HEK293T (cell line): ENCODE data around the gene GSPT1.

Experiments
- CTCF ChIA-PET: fragments of 350-600 bp; formaldehyde crosslinking; extraction: SDS; loops from one replicate; lab custom pipeline; 2021; ENCODE audit warnings: antibody characterized with exemption, inconsistent platforms; lab: Yijun Ruan, JAX
- POLR2A ChIA-PET: fragments of 350-600 bp; formaldehyde crosslinking; extraction: SDS; loops from one replicate; lab custom pipeline; 2020; ENCODE audit warnings: antibody characterized with exemption, inconsistent platforms; lab: Yijun Ruan, JAX
- DNase-seq: peaks from one replicate; pipeline ENCODE4 v3.0.0; 2012; ENCODE audit warnings: mixed read lengths; ENCODE audit errors: extremely low spot score
- ARNT ChIP-seq: fragments of 450-650 bp; IDR thresholded peaks from 2 replicates; pipeline ENCODE4 v1.6.1; 2017; ENCODE audit warnings: mild to moderate bottlenecking
- BHLHE40 ChIP-seq: fragments of 450-650 bp; IDR thresholded peaks from 2 replicates; pipeline ENCODE4 v1.6.1; 2016; ENCODE audit warnings: mild to moderate bottlenecking, moderate library complexity, borderline replicate concordance
- CTBP1 ChIP-seq: fragments of 450-650 bp; IDR thresholded peaks from 2 replicates; pipeline ENCODE4 v1.6.1; 2016; ENCODE audit warnings: borderline replicate concordance
- ELF4 ChIP-seq: fragments of 450-650 bp; IDR thresholded peaks from 2 replicates; pipeline ENCODE4 v1.6.1; 2017; ENCODE audit warnings: antibody characterized with exemption
- FOXA1 ChIP-seq: fragments of 450-650 bp; IDR thresholded peaks from 2 replicates; pipeline ENCODE4 v1.6.1; 2016; ENCODE audit warnings: mild to moderate bottlenecking
- FOXK2 ChIP-seq: fragments of 450-650 bp; IDR thresholded peaks from 2 replicates; pipeline ENCODE4 v1.6.1; 2016; ENCODE audit warnings: mild to moderate bottlenecking
- FOXM1 ChIP-seq: fragments of 450-650 bp; IDR thresholded peaks from 2 replicates; pipeline ENCODE4 v1.6.1; 2017; ENCODE audit warnings: mild to moderate bottlenecking, borderline replicate concordance
- HDGF ChIP-seq: fragments of 450-650 bp; IDR thresholded peaks from 2 replicates; pipeline ENCODE4 v1.6.1; 2017; ENCODE audit warnings: antibody characterized with exemption, borderline replicate concordance
- L3MBTL2 ChIP-seq: fragments of 450-650 bp; conservative IDR thresholded peaks from 2 replicates; pipeline ENCODE4 v1.6.1; 2016; ENCODE audit warnings: mild to moderate bottlenecking
- LEF1 ChIP-seq: fragments of 450-650 bp; IDR thresholded peaks from 2 replicates; pipeline ENCODE4 v1.6.1; 2017; ENCODE audit warnings: mild to moderate bottlenecking, borderline replicate concordance
- NFRKB ChIP-seq: fragments of 450-650 bp; IDR thresholded peaks from 2 replicates; pipeline ENCODE4 v1.6.1; 2016; ENCODE audit warnings: mild to moderate bottlenecking, moderate library complexity
- SP1 ChIP-seq: fragments of 450-650 bp; IDR thresholded peaks from 2 replicates; pipeline ENCODE4 v1.6.1; 2017
- SUZ12 ChIP-seq: fragments of 450-650 bp; IDR thresholded peaks from 2 replicates; pipeline ENCODE4 v1.6.1; 2016; ENCODE audit warnings: mild to moderate bottlenecking
- TARDBP ChIP-seq: fragments of 450-650 bp; IDR thresholded peaks from 2 replicates; pipeline ENCODE4 v1.6.1; 2016
- ZNF384 ChIP-seq: fragments of 450-650 bp; IDR thresholded peaks from 2 replicates; pipeline ENCODE4 v1.6.1; 2016
- TF ChIP-seq, protein P1 (sequence below): fragments of 450-650 bp; IDR thresholded peaks from 2 replicates; pipeline ENCODE4 v1.6.1; 2016

Gene GSPT1

DNA sequence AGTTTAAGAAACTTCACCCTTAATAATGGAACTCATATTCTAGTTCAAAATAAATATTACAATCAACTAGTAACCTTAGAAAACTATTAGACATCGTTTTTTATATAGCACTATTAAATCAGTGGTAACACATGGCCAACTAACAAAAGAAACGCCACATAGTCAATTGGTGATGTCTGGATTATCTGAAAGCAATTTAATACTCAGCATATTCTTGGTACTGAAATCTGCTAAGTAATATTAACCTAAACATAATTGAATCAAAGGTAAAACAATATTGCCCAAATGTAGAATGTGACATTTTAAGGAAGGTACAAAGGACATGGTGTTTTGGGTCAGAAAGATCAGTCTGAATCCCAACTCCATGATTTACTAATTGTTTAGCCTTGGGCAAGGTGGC lies 53.3 kb downstream of the GSPT1 start:
- no peak for DNase-seq
- no peak for TF ChIP-seq ELF4
- TF ChIP-seq, protein P1, sequence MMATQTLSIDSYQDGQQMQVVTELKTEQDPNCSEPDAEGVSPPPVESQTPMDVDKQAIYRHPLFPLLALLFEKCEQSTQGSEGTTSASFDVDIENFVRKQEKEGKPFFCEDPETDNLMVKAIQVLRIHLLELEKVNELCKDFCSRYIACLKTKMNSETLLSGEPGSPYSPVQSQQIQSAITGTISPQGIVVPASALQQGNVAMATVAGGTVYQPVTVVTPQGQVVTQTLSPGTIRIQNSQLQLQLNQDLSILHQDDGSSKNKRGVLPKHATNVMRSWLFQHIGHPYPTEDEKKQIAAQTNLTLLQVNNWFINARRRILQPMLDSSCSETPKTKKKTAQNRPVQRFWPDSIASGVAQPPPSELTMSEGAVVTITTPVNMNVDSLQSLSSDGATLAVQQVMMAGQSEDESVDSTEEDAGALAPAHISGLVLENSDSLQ = no peak
- TF ChIP-seq LEF1 = no peak
- no peak for TF ChIP-seq BHLHE40
- no peak for TF ChIP-seq NFRKB
- TF ChIP-seq FOXA1 = no peak
- no peak for TF ChIP-seq SP1
- TF ChIP-seq FOXK2 = no peak
- no peak for TF ChIP-seq ZNF384
- no peak for TF ChIP-seq L3MBTL2
- ChIA-PET POLR2A (no interaction called here), CTCF (no interaction called here)

DNA sequence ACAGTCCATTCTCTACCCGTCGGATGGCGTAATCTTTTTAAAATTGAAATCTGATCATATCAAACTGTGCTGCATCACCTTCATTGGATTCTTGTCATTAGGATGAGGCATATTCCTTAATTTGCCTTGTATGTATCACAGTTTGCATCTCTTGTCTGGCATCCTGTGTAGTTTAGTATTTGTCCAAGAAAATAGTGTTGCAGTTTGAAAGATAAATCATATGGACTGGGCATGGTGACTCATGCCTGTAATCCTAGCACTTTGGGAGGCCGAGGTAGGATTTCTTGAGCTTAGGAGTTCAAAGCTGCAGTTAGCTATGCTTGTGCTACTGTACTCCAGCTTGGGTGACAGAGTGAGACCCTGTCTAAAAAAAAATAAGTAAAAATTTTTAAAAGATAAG lies 58.6 kb downstream of the GSPT1 start:
- DNase-seq = no peak
- POLR2A ChIA-PET = no interaction called here
- no peak for TF ChIP-seq FOXM1
- TF ChIP-seq, protein P1 = peak; percentile 82
- CTCF ChIA-PET = interaction anchor here (0.5 kb wide), 1 partner anchor 123 kb away, joined by 3 read pairs; no protein-coding TSS in a partner anchor

DNA sequence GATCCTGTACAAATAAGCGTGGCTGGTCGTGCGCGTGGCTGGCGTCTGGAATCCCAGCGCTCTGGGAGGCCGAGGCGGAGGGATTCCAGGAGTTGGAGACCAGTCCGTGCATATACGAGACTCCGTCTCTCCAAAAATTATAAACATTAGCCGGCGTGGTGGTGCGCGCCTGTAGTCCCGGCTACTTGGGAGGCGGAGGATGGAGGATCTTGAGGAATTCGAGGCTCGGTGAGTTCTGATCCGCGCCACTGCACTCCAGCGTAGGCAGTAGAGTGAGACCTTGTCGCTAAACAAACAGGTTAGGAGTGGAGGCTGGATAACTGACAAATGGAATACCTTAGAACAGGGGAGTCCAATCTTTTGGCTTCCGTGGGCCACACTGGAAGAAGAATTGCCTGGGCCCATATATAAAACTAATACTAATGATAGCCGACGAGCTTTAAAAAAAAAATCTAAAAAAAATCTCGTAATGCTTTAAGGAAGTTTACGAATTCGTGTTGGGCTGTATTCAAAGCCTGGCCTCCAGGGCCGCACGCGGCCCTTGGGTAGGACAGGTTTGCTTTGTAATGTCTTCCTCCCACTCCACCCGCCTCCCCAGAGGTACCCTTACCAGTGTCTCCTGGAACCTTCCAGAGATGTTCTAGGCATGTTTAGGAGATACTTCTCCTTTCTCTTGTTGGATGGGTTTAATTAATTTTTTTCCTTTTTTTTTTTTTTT lies 63.5 kb downstream of the GSPT1 start:
- ChIA-PET CTCF (no interaction called here), POLR2A (interaction anchor here (0.7 to 1.9 kb wide), 6 partner anchors 9 to 54 kb away, joined by 3 to 10 read pairs (median 4); no protein-coding TSS in a partner anchor)
- no peak for TF ChIP-seq FOXA1
- TF ChIP-seq ARNT = no peak
- no peak for TF ChIP-seq FOXK2
- TF ChIP-seq BHLHE40 = no peak
- peak; percentile 62; the same call in 1 of the 2 replicates for TF ChIP-seq L3MBTL2
- TF ChIP-seq CTBP1 = no peak
- no peak for DNase-seq

DNA sequence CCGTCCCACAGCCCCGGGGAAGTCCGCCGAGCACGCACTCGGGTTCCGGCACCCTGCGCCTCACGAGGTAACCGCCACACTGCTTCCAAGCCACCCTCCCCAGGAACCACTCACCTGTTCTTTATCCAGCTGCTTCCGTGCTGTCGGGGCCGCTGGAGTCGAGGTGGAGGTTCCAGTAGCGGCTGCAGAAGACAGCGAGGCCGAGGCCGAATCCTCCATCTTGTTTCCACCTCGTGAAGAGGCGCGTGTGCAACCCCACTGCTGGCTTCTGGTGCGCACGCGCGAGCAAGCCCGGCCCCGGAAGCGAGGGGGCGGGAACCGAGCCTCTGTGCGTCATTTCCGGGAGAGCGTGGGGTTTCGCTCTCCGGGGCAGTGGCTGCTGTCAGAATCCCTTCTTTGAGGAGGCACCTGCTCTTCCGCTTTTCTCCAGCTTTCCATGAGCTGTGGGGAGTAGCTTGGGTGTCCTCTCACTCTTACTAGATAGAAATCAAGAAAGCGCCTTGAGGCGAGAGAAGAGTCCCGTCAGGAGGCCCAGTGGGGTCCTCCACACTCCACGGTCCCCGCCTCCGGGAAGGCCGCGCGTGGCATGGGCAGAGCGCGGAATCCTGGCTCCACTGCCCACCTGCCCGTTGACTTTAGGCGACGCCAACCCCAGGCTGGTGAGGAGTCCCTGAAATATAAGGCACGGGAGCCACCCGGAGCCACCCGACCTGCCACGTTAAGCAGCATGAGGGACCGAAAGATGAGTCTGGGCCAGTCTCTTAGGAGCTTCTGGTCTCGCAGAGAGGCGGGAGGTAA lies 64.3 kb downstream of the GSPT1 start, which contains the start of gene RSL1D1:
Gene RSL1D1 (minus strand): TSS at position 249 of the 798 bp plus-strand sequence. CDS start 30 bp downstream, at position 219.
- CTCF ChIA-PET = interaction anchor here (0.8 kb wide), 1 partner anchor 495 kb away, joined by 3 read pairs; no protein-coding TSS in a partner anchor
- no peak for TF ChIP-seq FOXM1
- no peak for TF ChIP-seq SP1
- TF ChIP-seq SUZ12 = no peak
- no peak for TF ChIP-seq CTBP1
- TF ChIP-seq FOXK2 = no peak
- TF ChIP-seq TARDBP = no peak
- no peak for TF ChIP-seq ZNF384
- TF ChIP-seq NFRKB = 0 out of 2 replicates have a peak, but pooled peaks have one; percentile 49
- TF ChIP-seq FOXA1 = no peak
- TF ChIP-seq BHLHE40 = no peak
- TF ChIP-seq ARNT = no peak
- no peak; the same call in 1 of the 2 replicates for TF ChIP-seq LEF1
- TF ChIP-seq, protein P1 = peak; percentile 42; the same call in 1 of the 2 replicates
- peak; percentile 54 for TF ChIP-seq ELF4
- no peak for TF ChIP-seq HDGF
- TF ChIP-seq L3MBTL2 = peak; percentile 75

DNA sequence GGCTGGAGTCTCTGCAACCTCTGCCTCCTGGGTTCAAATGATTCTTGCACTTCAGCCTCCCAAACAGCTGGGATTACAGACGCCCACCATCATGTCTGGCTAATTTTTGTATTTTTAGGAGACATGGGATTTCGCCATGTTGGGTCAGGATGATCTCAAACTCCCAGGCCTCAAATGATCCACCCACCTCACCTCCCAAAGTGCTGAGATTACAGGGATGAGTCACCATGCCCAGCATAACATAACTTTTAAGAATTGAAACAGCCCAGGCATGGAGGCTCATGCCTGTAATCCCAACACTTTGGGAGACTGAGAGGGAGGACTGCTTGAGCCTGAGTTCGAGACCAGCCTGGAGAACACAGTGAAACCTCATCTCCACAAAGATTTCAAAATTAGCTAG lies 66.9 kb downstream of the GSPT1 start:
- no peak for DNase-seq
- ChIA-PET POLR2A (interaction anchor here (1.4 kb wide), 1 partner anchor 9 kb away, joined by 3 read pairs; no protein-coding TSS in a partner anchor), CTCF (no interaction called here)
- no peak for TF ChIP-seq CTBP1
- no peak for TF ChIP-seq SP1
- no peak for TF ChIP-seq SUZ12
- no peak for TF ChIP-seq ARNT
- TF ChIP-seq FOXA1 = no peak

More for the DNA sequence above, 64.3 kb downstream of the GSPT1 start, which contains the start of gene RSL1D1:
- POLR2A ChIA-PET = interaction anchor here (0.7 to 1.9 kb wide), 8 partner anchors 9 to 417 kb away, joined by 3 to 10 read pairs (median 3); no protein-coding TSS in a partner anchor
- DNase-seq = peak; percentile 99

DNA sequence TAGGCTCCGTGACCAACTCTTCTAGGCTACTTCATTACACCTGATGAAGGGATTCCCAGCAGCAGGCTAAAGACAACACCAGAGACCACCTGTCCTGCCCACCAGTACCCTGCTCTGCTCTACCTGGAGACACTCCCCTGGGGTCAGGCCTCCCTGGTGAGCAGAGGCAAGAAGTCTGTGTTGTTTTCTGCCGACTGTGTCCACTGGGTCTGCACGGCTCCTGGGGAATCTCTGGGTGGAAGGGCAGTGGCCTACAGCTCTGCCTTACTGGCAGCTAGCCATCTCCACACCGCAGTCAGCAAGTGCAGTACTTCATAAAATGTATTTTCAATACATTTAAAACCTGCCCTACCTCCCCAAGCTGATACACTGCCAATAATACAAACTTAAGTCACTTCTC lies 71.3 kb downstream of the GSPT1 start:
- ChIA-PET CTCF (no interaction called here), POLR2A (no interaction called here)
- TF ChIP-seq FOXM1 (no peak), SUZ12 (no peak), ARNT (no peak), TARDBP (no peak), SP1 (no peak), ZNF384 (no peak), CTBP1 (no peak), FOXA1 (no peak), HDGF (no peak), L3MBTL2 (no peak), NFRKB (no peak), LEF1 (no peak), BHLHE40 (no peak), ELF4 (no peak), FOXK2 (no peak)
- TF ChIP-seq, protein P1 = no peak
- no peak for DNase-seq
